Spinal cord (tissue), 10 donors: ENCODE data around the gene ADNP. TPM values are rescaled to one million over a fixed set of nuclear protein-coding genes. Genes with fewer than 3 reads are reported as not detected.

Experiments used
- DNase-seq, 6 donors: peaks; one replicate each; pipeline versions ENCODE4 v3.0.0 to v3.0.0-alpha.2; 2013 to 2015; ENCODE audit warnings: low spot score in 6 of 6, low read depth in 4 of 6
- H3K27ac ChIP-seq: one replicate; pipeline ENCODE4 v1.5.1; 2013; ENCODE audit warnings: low read depth, low read length, control low read depth
- H3K27me3 ChIP-seq: one replicate; pipeline ENCODE4 v1.6.1; 2013; ENCODE audit warnings: low read length; ENCODE audit not compliant: control insufficient read depth, insufficient read depth
- H3K36me3 ChIP-seq: one replicate; pipeline ENCODE4 v1.6.1; 2013; ENCODE audit warnings: low read length; ENCODE audit not compliant: control insufficient read depth, insufficient read depth
- H3K4me1 ChIP-seq: one replicate; pipeline ENCODE4 v1.6.1; 2013; ENCODE audit warnings: low read length; ENCODE audit not compliant: control insufficient read depth, insufficient read depth
- H3K4me3 ChIP-seq: one replicate; pipeline ENCODE4 v1.5.1; 2013; ENCODE audit warnings: low read depth, low read length, control low read depth
- H3K9me3 ChIP-seq: one replicate; pipeline ENCODE4 v1.6.1; 2013; ENCODE audit warnings: low read length; ENCODE audit not compliant: control insufficient read depth, insufficient read depth
- WGBS: methylation state at CpG from one replicate; pipeline ENCODE4 v1.1.5; 2013; ENCODE audit warnings: missing lambda C conversion rate; ENCODE audit not compliant: insufficient coverage; 5-methylcytosine and 5-hydroxymethylcytosine counted together
- polyA plus RNA-seq, 2 donors: library from polyadenylated mRNA; unstranded; fragments of 120-200 nt; gene quantifications; one replicate each; pipeline ENCODE4 v1.2.1, GENCODE V29; 2013; ENCODE audit not compliant: insufficient read length in 2 of 2
- total RNA-seq, 2 donors: library from RNA; depleted of rRNA in 1 of 2; stranded (reverse); fragments of 120-200 nt in 1 of 2; fragments of >200 nt in 1 of 2; gene quantifications; one replicate each; pipeline versions ENCODE4 v1.2.3 to v1.2.4, GENCODE V29; 2013 to 2014
- donor health status: healthy.

Gene ADNP
- total and polyA plus RNA-seq, 4 donors: 58.7 to 93.3 (median 76.6) TPM

GRCh38 chr20:50933589-50933988, 2.4 kb upstream of the ADNP start:
- Histone ChIP-seq H3K9me3 (no peaks in the 10 kb centered on the region), H3K36me3 (peaks cover 4% of the 10 kb centered on the region), H3K27me3 (no peaks in the 10 kb centered on the region), H3K4me3 (no peak overlapping the region), H3K4me1 (peaks cover 4% of the 10 kb centered on the region), H3K27ac (no peak overlapping the region)
- WGBS: 75% methylated on average over 1 of the region's 1 CpG
- DNase-seq: no peak

GRCh38 chr20:50932691-50933280, 1.5 kb upstream of the ADNP start:
- Histone ChIP-seq H3K9me3 (no peaks in the 10 kb centered on the region), H3K36me3 (peaks cover 3% of the 10 kb centered on the region), H3K27me3 (no peaks in the 10 kb centered on the region), H3K27ac (no peak overlapping the region), H3K4me3 (no peak overlapping the region), H3K4me1 (peaks cover 4% of the 10 kb centered on the region)
- no CpG with 5 or more reads among the region's 1 CpG for WGBS
- DNase-seq: no peak

- Histone ChIP-seq H3K27me3 (no peaks in the 10 kb centered on the region), H3K36me3 (peaks cover 3% of the 10 kb centered on the region), H3K9me3 (no peaks in the 10 kb centered on the region), H3K4me3 (peak overlapping the region; percentile 69), H3K4me1 (peaks cover 4% of the 10 kb centered on the region), H3K27ac (peak overlapping the region; percentile 99)
- 33% methylated on average over 4 of the region's 6 CpGs for WGBS
- no peak for DNase-seq
These were observed 814 bp upstream of the ADNP start for GRCh38 chr20:50932016-50932485.

- H3K4me1 ChIP-seq: peaks cover 5% of the 10 kb centered on the region
- DNase-seq: no peak
- H3K27me3 ChIP-seq: no peaks in the 10 kb centered on the region
- H3K9me3 ChIP-seq: no peaks in the 10 kb centered on the region
- peak overlapping the region; percentile 69 for H3K4me3 ChIP-seq
- H3K36me3 ChIP-seq: peaks cover 3% of the 10 kb centered on the region
- peak overlapping the region; percentile 99 for H3K27ac ChIP-seq
- under 1% methylated on average over 31 of the region's 45 CpGs for WGBS
These were observed 296 bp downstream of the ADNP start for GRCh38 chr20:50930976-50931305.

- H3K27me3 ChIP-seq: no peaks in the 10 kb centered on the region
- H3K27ac ChIP-seq: peak overlapping the region; percentile 76
- peaks cover 7% of the 10 kb centered on the region for H3K36me3 ChIP-seq
- under 1% methylated on average over 73 of the region's 79 CpGs for WGBS
- H3K4me3 ChIP-seq: peak overlapping the region; percentile 74
- peaks cover 9% of the 10 kb centered on the region for H3K4me1 ChIP-seq
- H3K9me3 ChIP-seq: no peaks in the 10 kb centered on the region
- peak in 3 of 6 donors; percentile 13 to 55 (median 31) for DNase-seq
These were observed 880 bp downstream of the ADNP start for GRCh38 chr20:50930139-50930975.

- Histone ChIP-seq H3K27ac (peak overlapping the region; percentile 76), H3K4me3 (peak overlapping the region; percentile 74), H3K4me1 (peaks cover 9% of the 10 kb centered on the region), H3K36me3 (peaks cover 7% of the 10 kb centered on the region), H3K9me3 (no peaks in the 10 kb centered on the region), H3K27me3 (no peaks in the 10 kb centered on the region)
- 16% methylated on average over 7 of the region's 13 CpGs for WGBS
- DNase-seq: peak; percentile 61 to 98 (median 84)
These were observed 1.7 kb downstream of the ADNP start for GRCh38 chr20:50929299-50930138.

GRCh38 chr20:50928469-50928868, 2.8 kb downstream of the ADNP start:
- peaks cover 3% of the 10 kb centered on the region for H3K36me3 ChIP-seq
- peaks cover 9% of the 10 kb centered on the region for H3K4me1 ChIP-seq
- H3K27me3 ChIP-seq: no peaks in the 10 kb centered on the region
- DNase-seq: no peak
- no peak overlapping the region for H3K27ac ChIP-seq
- H3K4me3 ChIP-seq: peak overlapping the region; percentile 16
- no peaks in the 10 kb centered on the region for H3K9me3 ChIP-seq
- no CpG with 5 or more reads among the region's 5 CpGs for WGBS

- no peaks in the 10 kb centered on the region for H3K9me3 ChIP-seq
- H3K27ac ChIP-seq: no peak overlapping the region
- H3K36me3 ChIP-seq: peaks cover 6% of the 10 kb centered on the region
- H3K4me3 ChIP-seq: no peak overlapping the region
- no CpG with 5 or more reads among the region's 1 CpG for whole genome bisulfite sequencing
- H3K4me1 ChIP-seq: peaks cover 5% of the 10 kb centered on the region
- no peak for DNase-seq
- no peaks in the 10 kb centered on the region for H3K27me3 ChIP-seq
These were observed 4.7 kb downstream of the ADNP start for GRCh38 chr20:50926530-50926929.

- peaks cover 6% of the 10 kb centered on the region for H3K36me3 ChIP-seq
- WGBS: 25% methylated on average over 1 of the region's 2 CpGs
- H3K27ac ChIP-seq: no peak overlapping the region
- no peaks in the 10 kb centered on the region for H3K9me3 ChIP-seq
- peak in 1 of 6 donors; percentile 11 for DNase-seq
- no peak overlapping the region for H3K4me3 ChIP-seq
- peaks cover 7% of the 10 kb centered on the region for H3K4me1 ChIP-seq
- H3K27me3 ChIP-seq: no peaks in the 10 kb centered on the region
These were observed 6.8 kb downstream of the ADNP start for GRCh38 chr20:50924261-50924920.
